Neural cell (in vitro differentiated cells): Measurements from ENCODE around the gene CSTB. TPM values are rescaled to one million over a fixed set of nuclear protein-coding genes. Genes with fewer than 3 reads are reported as not detected.

ENCODE experiments used
- H2AFZ ChIP-seq: fragments of 200-600, 300-800 bp; sonication (generic), shearing (Covaris generic); 2 replicates; pipeline ENCODE4 v1.6.0; 2014; ENCODE audit warnings: low read depth, mild to moderate bottlenecking, antibody characterized with exemption, low read length, moderate library complexity
- H3F3A ChIP-seq: fragments of 200-600 bp; shearing (Covaris generic); 2 replicates; pipeline ENCODE4 v1.6.1; 2016; ENCODE audit warnings: mild to moderate bottlenecking, moderate library complexity, mixed read lengths, antibody characterized with exemption, low read length; ENCODE audit not compliant: insufficient read depth, poor library complexity, severe bottlenecking
- H3K27ac ChIP-seq: fragments of 200-600, 300-800 bp; sonication (generic), shearing (Covaris generic); 2 replicates; pipeline ENCODE4 v1.5.1; 2014; ENCODE audit warnings: mild to moderate bottlenecking, low read length, moderate library complexity
- H3K27me3 ChIP-seq: fragments of 300-800, 200-600 bp; sonication (generic), shearing (Covaris generic); 2 replicates; pipeline ENCODE4 v1.6.0; 2014; ENCODE audit warnings: mild to moderate bottlenecking, low read depth, low read length, moderate library complexity; ENCODE audit not compliant: insufficient read depth
- H3K36me3 ChIP-seq: fragments of 300-800, 200-600 bp; sonication (generic), shearing (Covaris generic); 2 replicates; pipeline ENCODE4 v1.5.1; 2014; ENCODE audit warnings: mild to moderate bottlenecking, antibody characterized with exemption, low read length, moderate library complexity; ENCODE audit not compliant: insufficient read depth
- H3K4me2 ChIP-seq: fragments of 300-800, 200-600 bp; sonication (generic), shearing (Covaris generic); 2 replicates; pipeline ENCODE4 v1.6.0; 2014; ENCODE audit warnings: mild to moderate bottlenecking, low read length
- H3K4me3 ChIP-seq: fragments of 300-800, 200-600 bp; sonication (generic), shearing (Covaris generic); 2 replicates; pipeline ENCODE4 v1.5.1; 2014; ENCODE audit warnings: mild to moderate bottlenecking, low read length, moderate library complexity
- H3K79me2 ChIP-seq: fragments of 200-600 bp; shearing (Covaris generic); replicated peaks from 2 replicates; pipeline ENCODE4 v1.6.0; 2014; ENCODE audit warnings: mild to moderate bottlenecking, low read length, moderate library complexity; ENCODE audit not compliant: insufficient read depth
- H3K9ac ChIP-seq: fragments of 300-800, 200-600 bp; sonication (generic), shearing (Covaris generic); 2 replicates; pipeline ENCODE4 v1.6.1; 2016; ENCODE audit warnings: mild to moderate bottlenecking, low read length, mixed read lengths
- H3K9me2 ChIP-seq: fragments of 200-600 bp; shearing (Covaris generic); 2 replicates; pipeline ENCODE4 v1.6.1; 2016; ENCODE audit warnings: mild to moderate bottlenecking, low read length, mixed read lengths; ENCODE audit not compliant: insufficient read depth
- H3K9me3 ChIP-seq: fragments of 200-600, 300-800 bp; sonication (generic), shearing (Covaris generic); 2 replicates; pipeline ENCODE4 v1.6.1; 2016; ENCODE audit warnings: mild to moderate bottlenecking, mixed run types, low read length, moderate library complexity, mixed read lengths
- H4K20me1 ChIP-seq: fragments of 200-600 bp; shearing (Covaris generic); 2 replicates; pipeline ENCODE4 v1.6.1; 2016; ENCODE audit warnings: mild to moderate bottlenecking, mixed run types; ENCODE audit not compliant: insufficient read depth
- CTCF ChIP-seq: fragments of 450-650 bp; IDR thresholded peaks from 2 replicates; pipeline ENCODE4 v1.5.1; 2014; ENCODE audit warnings: antibody characterized with exemption, mild to moderate bottlenecking, moderate library complexity; ENCODE audit not compliant: poor library complexity, severe bottlenecking
- EP300 ChIP-seq: fragments of 450-650 bp; conservative IDR thresholded peaks from 2 replicates; pipeline ENCODE4 v1.6.1; 2014; ENCODE audit warnings: antibody characterized with exemption, mild to moderate bottlenecking, moderate library complexity; ENCODE audit not compliant: poor library complexity, severe bottlenecking
- EZH2 ChIP-seq: fragments of 200-600, 300-800 bp; shearing (Covaris generic), sonication (generic); IDR thresholded peaks from 2 replicates; pipeline ENCODE4 v1.6.1; 2014; ENCODE audit warnings: antibody characterized with exemption, low read length, borderline replicate concordance, mild to moderate bottlenecking; ENCODE audit not compliant: insufficient read depth, poor library complexity, severe bottlenecking
- MXI1 ChIP-seq: fragments of 450-650 bp; conservative IDR thresholded peaks from 2 replicates; pipeline ENCODE4 v1.6.1; 2014; ENCODE audit warnings: antibody characterized with exemption, mild to moderate bottlenecking; ENCODE audit not compliant: poor library complexity, severe bottlenecking
- POLR2AphosphoS5 ChIP-seq: IDR thresholded peaks from 2 replicates; pipeline ENCODE4 v1.6.1; 2012
- RAD21 ChIP-seq: fragments of 450-650 bp; conservative IDR thresholded peaks from 2 replicates; pipeline ENCODE4 v1.6.1; 2014; ENCODE audit warnings: antibody characterized with exemption, mild to moderate bottlenecking, moderate library complexity
- REST ChIP-seq: IDR thresholded peaks from 2 replicates; pipeline ENCODE4 v1.6.1; 2012; ENCODE audit warnings: borderline replicate concordance
- SMC3 ChIP-seq: fragments of 450-650 bp; conservative IDR thresholded peaks from 2 replicates; pipeline ENCODE4 v1.6.1; 2014; ENCODE audit warnings: antibody characterized with exemption, mild to moderate bottlenecking, moderate library complexity; ENCODE audit not compliant: poor library complexity
- TAF1 ChIP-seq: IDR thresholded peaks from 2 replicates; pipeline ENCODE4 v1.6.1; 2012; ENCODE audit warnings: low read depth
- polyA plus RNA-seq: library from polyadenylated mRNA; depleted of rRNA; stranded (reverse); fragments of >200 nt; gene quantifications from 2 replicates; pipeline ENCODE4 v1.2.3, GENCODE V29; 2014

CSTB gene
- polyA plus RNA-seq, 1 donor from 2014 or later: 9.7 TPM

GRCh38 chr21:43770066-43770655 is 5.9 kb downstream of the CSTB start:
- Histone ChIP-seq H3K9me3 (no peaks in the 10 kb centered on the region), H3K27me3 (no peaks in the 10 kb centered on the region), H3K9ac (no peak overlapping the region), H3K36me3 (no peaks in the 10 kb centered on the region), H3K27ac (no peak overlapping the region), H3K4me2 (no peak overlapping the region), H2AFZ (no peak overlapping the region), H3K4me3 (no peak overlapping the region), H3K9me2 (no peaks in the 10 kb centered on the region), H4K20me1 (no peaks in the 10 kb centered on the region), H3F3A (no peaks in the 10 kb centered on the region), H3K79me2 (peaks cover 1% of the 10 kb centered on the region)
- TF ChIP-seq CTCF (no peak), REST (no peak), EZH2 (no peak), POLR2AphosphoS5 (no peak), RAD21 (no peak), TAF1 (no peak), SMC3 (no peak), EP300 (no peak), MXI1 (no peak)

GRCh38 chr21:43769325-43769958 is 6.7 kb downstream of the CSTB start:
- no peaks in the 10 kb centered on the region for H3K79me2 ChIP-seq
- no peaks in the 10 kb centered on the region for H3K27me3 ChIP-seq
- H3K9me2 ChIP-seq: no peaks in the 10 kb centered on the region
- H3K36me3 ChIP-seq: no peaks in the 10 kb centered on the region
- no peaks in the 10 kb centered on the region for H4K20me1 ChIP-seq
- H2AFZ ChIP-seq: no peak overlapping the region
- no peak overlapping the region for H3K27ac ChIP-seq
- H3K9me3 ChIP-seq: no peaks in the 10 kb centered on the region
- H3K4me2 ChIP-seq: no peak overlapping the region
- no peak overlapping the region for H3K9ac ChIP-seq
- no peak overlapping the region for H3K4me3 ChIP-seq
- no peaks in the 10 kb centered on the region for H3F3A ChIP-seq
- TF ChIP-seq RAD21 (no peak), EP300 (no peak), MXI1 (no peak), CTCF (no peak), REST (no peak), SMC3 (no peak), EZH2 (no peak), POLR2AphosphoS5 (no peak), TAF1 (no peak)
